Right lobe of liver (tissue), 4 donors: Measurements from ENCODE around the gene HOXB4.

Experiments
- POLR2A ChIP-seq: fragments of 450-650 bp; IDR thresholded peaks from one replicate; pipeline ENCODE4 v1.6.1; 2017; ENCODE audit warnings: antibody characterized with exemption, mild to moderate bottlenecking
- TF ChIP-seq, protein P1 (sequence below), 4 donors: fragments of 200-600 bp in 3 of 4; fragments of 450-650 bp in 1 of 4; IDR thresholded peaks; one replicate each; pipeline versions ENCODE4 v1.5.1 to v1.8.0; 2016 to 2022; ENCODE audit warnings: antibody characterized with exemption in 4 of 4, mild to moderate bottlenecking in 2 of 4
- donor health status: DM: no; HTN: no; CAD: no.
- donor health status: DM: no; HTN: no; CAD: no.
- donor health status: DM: no; HTN: yes; CAD: no.

DNA sequence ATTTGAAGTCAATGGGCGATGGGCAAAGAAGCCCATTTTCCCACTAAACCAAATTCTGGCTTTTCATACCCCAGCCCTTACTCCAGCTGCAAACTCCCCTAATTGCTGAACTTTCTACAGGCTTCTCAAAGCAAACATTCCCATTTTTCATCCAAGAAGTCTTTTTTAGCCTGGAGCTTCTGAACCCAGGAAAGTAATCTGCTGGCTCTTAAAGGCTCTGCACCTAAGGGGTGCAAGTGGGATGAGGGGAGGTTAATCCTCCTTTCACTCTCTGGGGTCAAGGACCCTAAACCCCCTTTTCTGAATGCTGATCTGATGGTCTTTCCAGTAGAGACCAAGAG lies 30.3 kb upstream of the HOXB4 start:
- TF ChIP-seq, protein P1, sequence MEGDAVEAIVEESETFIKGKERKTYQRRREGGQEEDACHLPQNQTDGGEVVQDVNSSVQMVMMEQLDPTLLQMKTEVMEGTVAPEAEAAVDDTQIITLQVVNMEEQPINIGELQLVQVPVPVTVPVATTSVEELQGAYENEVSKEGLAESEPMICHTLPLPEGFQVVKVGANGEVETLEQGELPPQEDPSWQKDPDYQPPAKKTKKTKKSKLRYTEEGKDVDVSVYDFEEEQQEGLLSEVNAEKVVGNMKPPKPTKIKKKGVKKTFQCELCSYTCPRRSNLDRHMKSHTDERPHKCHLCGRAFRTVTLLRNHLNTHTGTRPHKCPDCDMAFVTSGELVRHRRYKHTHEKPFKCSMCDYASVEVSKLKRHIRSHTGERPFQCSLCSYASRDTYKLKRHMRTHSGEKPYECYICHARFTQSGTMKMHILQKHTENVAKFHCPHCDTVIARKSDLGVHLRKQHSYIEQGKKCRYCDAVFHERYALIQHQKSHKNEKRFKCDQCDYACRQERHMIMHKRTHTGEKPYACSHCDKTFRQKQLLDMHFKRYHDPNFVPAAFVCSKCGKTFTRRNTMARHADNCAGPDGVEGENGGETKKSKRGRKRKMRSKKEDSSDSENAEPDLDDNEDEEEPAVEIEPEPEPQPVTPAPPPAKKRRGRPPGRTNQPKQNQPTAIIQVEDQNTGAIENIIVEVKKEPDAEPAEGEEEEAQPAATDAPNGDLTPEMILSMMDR (IDR thresholded peaks at IDR 0.05) = no peak
- no peak for TF ChIP-seq POLR2A
